Adrenal gland (tissue), 12 donors: ENCODE measurements around the gene HES5. TPM values are rescaled to one million over a fixed set of nuclear protein-coding genes. Genes with fewer than 3 reads are reported as not detected.
A peak's percentile ranks its signal among the peaks of the same experiment; 100 is the strongest.

Experiments
- DNase-seq, 7 donors: peaks; one replicate each; pipeline ENCODE4 v3.0.0-alpha.2; 2019 to 2020
- H3K27ac ChIP-seq, 5 donors: fragments of 200-600 bp; sonication (generic) in 4 of 5; 1 replicate in 3 of 5; 2 replicates in 2 of 5; pipeline versions ENCODE4 v1.5.1 to v1.8.0; 2016 to 2020; ENCODE audit warnings: mild to moderate bottlenecking in 1 of 5
- H3K27me3 ChIP-seq: fragments of 200-600 bp; 2 replicates; pipeline ENCODE4 v1.8.0; 2021
- H3K36me3 ChIP-seq, 2 donors: fragments of 200-600 bp; replicated peaks in 1 of 2; 1 replicate in 1 of 2; 2 replicates in 1 of 2; pipeline versions ENCODE4 v1.5.1 to v1.8.0; 2018 to 2022
- H3K4me1 ChIP-seq, 2 donors: fragments of 200-600 bp; replicated peaks in 1 of 2; 1 replicate in 1 of 2; 2 replicates in 1 of 2; pipeline versions ENCODE4 v1.5.1 to v1.8.0; 2018 to 2021
- H3K4me3 ChIP-seq, 4 donors: fragments of 200-600 bp; sonication (generic) in 3 of 4; one replicate each; pipeline ENCODE4 v1.5.1; 2016 to 2018
- H3K9me3 ChIP-seq, 3 donors: fragments of 200-600 bp; sonication (generic) in 1 of 3; replicated peaks in 1 of 3; 1 replicate in 2 of 3; 2 replicates in 1 of 3; pipeline versions ENCODE4 v1.5.1 to v1.8.0; 2016 to 2021
- POLR2A ChIP-seq, 2 donors: fragments of 450-650 bp; IDR thresholded peaks; one replicate each; pipeline ENCODE4 v1.6.1; 2017; ENCODE audit warnings: antibody characterized with exemption in 2 of 2, mild to moderate bottlenecking in 2 of 2, moderate library complexity in 1 of 2
- WGBS, 4 donors: extraction: QIAGEN DNeasy Blood & Tissue Kit in 2 of 4; methylation state at CpG; one replicate each; pipeline versions ENCODE4 v1.1.5 to v1.1.7; 2013 to 2017; 5-methylcytosine and 5-hydroxymethylcytosine counted together
- intact Hi-C, 2 donors: fragments of 100-400 bp; cut with DNase I; formaldehyde crosslinking; loops; one replicate each; pipeline versions ENCODE4 v1.14.1 to v1.15.0; 2022 to 2023
- polyA plus RNA-seq, 3 donors: library from polyadenylated mRNA; stranded (reverse); fragments of 200-250 nt in 2 of 3; fragments of 350-450 nt in 1 of 3; fragmentation: Illumina TruSeq in 1 of 3; extraction: RNeasy Lipid Tissue Mini Kit (QIAGEN cat#74804) in 1 of 3; gene quantifications; one replicate each; pipeline ENCODE4 v1.2.3, GENCODE V29; 2013 to 2014
- total RNA-seq, 9 donors: library from RNA; depleted of rRNA in 4 of 9; stranded (reverse); fragments of >200 nt in 4 of 9; fragments of 120-200 nt in 1 of 9; fragmentation: NEBNext Ultra II Directional in 1 of 9; extraction: Animal tissue kit (Norgen Biotek cat#: 25700) in 1 of 9; gene quantifications; one replicate each; pipeline versions ENCODE4 v1.1.0 to v1.2.4, GENCODE V29; 2013 to 2023
- TF ChIP-seq, protein P1 (sequence below), 6 experiments: fragments of 450-650 bp in 4 of 6; fragments of 200-600 bp in 2 of 6; sonication (generic) in 1 of 6; IDR thresholded peaks; 1 replicate in 5 of 6; 2 replicates in 1 of 6; pipeline versions ENCODE4 v1.5.1 to v1.8.0; 2016 to 2021; ENCODE audit warnings: antibody characterized with exemption in 6 of 6, mild to moderate bottlenecking in 2 of 6, moderate library complexity in 1 of 6
- donor health status: healthy with polysubstance abuse.
- donor health status: Bipolar disorder and iron deficiency.
- donor health status: DM: yes; HTN: yes; CAD: no.
- donor health status: DM: no; HTN: no; CAD: no.
- donor health status: DM: no; HTN: no; CAD: no.
- donor health status: DM: yes; HTN: yes; CAD: no.

HES5 gene
- total and polyA plus RNA-seq, 12 donors = 0.28 TPM; not detected in 11

DNA sequence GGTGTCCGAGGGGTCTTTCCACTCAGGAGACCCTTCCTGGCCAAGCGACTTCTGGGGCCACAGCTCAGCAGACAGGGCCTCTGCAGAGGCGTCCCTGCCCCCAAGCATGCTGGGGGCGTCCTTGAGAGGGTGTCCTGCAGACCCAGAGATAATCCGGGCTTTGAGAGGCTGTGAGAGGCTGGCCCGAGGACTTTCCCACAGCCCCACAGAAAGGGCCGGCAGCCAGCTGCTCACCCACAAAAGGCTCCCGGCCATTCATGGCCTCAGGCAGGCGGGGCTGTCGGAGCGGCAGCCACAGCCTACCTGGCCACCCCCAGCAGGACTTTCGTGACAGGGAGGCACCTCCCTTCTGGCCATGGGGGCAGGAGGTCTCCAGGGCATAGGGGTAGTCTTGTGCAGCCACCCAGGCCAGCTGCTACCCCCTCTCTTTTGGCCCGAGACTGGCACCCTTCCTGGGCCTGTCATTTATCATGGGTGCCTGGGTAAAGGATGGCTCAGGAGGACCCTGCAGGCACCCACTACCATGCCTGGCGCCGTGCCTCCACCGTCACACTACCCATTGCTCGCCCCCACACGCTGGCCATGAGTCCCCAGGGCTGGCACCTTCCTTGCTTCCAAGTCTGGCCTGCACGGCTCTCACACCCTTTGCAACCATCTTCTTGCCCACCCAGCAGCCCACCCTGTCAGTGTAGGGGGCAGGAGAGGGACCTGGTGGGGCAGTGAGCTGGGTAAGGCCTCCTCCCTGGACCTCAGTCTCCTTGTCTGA, 15.0 kb upstream of the HES5 start:
- WGBS, 4 donors = 27 to 75% (median 45%) methylated on average over 5 to 19 of the region's 19 CpGs
- H3K27me3 ChIP-seq = peaks cover 6% of the 10 kb centered on the region
- no peaks in the 10 kb centered on the region for H3K9me3 ChIP-seq
- DNase-seq = peak in 5 of 7 donors; percentile 41 to 69 (median 62)
- H3K36me3 ChIP-seq = no peaks in the 10 kb centered on the region
- H3K4me1 ChIP-seq = peaks cover 41 to 50% of the 10 kb centered on the region in 2 donors
- peak overlapping the region in 1 of 4 donors; percentile 30 for H3K4me3 ChIP-seq
- peak overlapping the region in 3 of 5 donors; percentile 53 to 98 (median 86) for H3K27ac ChIP-seq
- intact Hi-C loops = loop anchor here (5.0 to 10.0 kb wide), 3 partner anchors 128 to 350 kb away; partner anchors contain the start of genes FAAP20 (in 1 of the 2) and PEX10 (in 1 of the 2)
- TF ChIP-seq POLR2A (IDR thresholded peaks at IDR 0.05) = no peak
- TF ChIP-seq, protein P1, sequence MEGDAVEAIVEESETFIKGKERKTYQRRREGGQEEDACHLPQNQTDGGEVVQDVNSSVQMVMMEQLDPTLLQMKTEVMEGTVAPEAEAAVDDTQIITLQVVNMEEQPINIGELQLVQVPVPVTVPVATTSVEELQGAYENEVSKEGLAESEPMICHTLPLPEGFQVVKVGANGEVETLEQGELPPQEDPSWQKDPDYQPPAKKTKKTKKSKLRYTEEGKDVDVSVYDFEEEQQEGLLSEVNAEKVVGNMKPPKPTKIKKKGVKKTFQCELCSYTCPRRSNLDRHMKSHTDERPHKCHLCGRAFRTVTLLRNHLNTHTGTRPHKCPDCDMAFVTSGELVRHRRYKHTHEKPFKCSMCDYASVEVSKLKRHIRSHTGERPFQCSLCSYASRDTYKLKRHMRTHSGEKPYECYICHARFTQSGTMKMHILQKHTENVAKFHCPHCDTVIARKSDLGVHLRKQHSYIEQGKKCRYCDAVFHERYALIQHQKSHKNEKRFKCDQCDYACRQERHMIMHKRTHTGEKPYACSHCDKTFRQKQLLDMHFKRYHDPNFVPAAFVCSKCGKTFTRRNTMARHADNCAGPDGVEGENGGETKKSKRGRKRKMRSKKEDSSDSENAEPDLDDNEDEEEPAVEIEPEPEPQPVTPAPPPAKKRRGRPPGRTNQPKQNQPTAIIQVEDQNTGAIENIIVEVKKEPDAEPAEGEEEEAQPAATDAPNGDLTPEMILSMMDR (IDR thresholded peaks at IDR 0.05) = no peak

DNA sequence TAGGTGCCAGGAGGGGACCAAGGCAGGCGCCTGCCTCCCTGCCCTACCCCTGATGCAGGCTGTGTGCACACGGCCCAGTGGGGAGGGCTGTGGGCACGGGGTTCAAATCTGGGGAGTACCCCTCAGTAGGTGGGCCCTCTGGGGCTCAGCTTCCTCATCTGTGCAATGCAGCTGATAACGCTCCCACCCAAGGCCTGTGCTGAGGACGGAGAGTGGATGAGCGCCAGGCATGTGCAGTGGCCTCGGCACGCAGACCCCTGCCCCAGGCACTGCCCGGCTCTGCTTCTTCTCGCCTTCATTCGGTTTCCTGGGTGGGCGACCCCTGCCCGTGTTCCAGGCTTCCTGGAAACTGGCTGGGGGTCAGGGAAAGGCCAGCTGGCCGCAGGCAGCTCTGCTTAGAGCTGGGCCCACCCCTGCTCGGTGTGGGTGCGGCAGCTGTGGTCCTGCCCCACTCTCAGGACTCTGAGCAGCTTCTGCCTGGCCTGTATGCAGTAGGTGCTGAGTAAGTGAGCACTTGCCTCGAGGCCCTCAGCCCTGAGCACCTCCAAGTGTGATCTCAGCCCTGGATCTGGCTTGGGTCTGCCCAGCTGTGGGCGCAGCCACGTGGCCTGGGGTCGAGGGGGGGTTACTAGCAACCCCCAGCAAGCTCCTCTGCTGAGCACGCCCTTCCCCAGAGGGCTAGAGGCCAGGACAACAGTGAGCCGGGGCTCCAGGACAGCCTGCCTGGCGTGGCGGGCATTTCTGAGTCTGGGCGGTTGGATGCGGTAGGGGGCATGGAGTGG, 14.2 kb upstream of the HES5 start:
- H3K9me3 ChIP-seq = no peaks in the 10 kb centered on the region
- no peak for TF ChIP-seq POLR2A (IDR thresholded peaks at IDR 0.05)
- TF ChIP-seq, protein P1 (IDR thresholded peaks at IDR 0.05) = no peak
- H3K36me3 ChIP-seq = no peaks in the 10 kb centered on the region
- H3K27ac ChIP-seq = peak overlapping the region in 2 of 5 donors; percentile 86 to 98
- no peak overlapping the region for H3K4me3 ChIP-seq
- WGBS, 4 donors = 41 to 68% (median 60%) methylated on average over 9 to 26 of the region's 26 CpGs; no CpG with 5 or more reads in 1 of the 4 donors
- peaks cover 8% of the 10 kb centered on the region for H3K27me3 ChIP-seq
- intact Hi-C loops = loop anchor here in 1 of 2 donors (10.0 kb wide), 1 partner anchor 349 kb away; the partner anchor contains the start of gene FAAP20
- peaks cover 40 to 47% of the 10 kb centered on the region in 2 donors for H3K4me1 ChIP-seq
- DNase-seq = no peak

DNA sequence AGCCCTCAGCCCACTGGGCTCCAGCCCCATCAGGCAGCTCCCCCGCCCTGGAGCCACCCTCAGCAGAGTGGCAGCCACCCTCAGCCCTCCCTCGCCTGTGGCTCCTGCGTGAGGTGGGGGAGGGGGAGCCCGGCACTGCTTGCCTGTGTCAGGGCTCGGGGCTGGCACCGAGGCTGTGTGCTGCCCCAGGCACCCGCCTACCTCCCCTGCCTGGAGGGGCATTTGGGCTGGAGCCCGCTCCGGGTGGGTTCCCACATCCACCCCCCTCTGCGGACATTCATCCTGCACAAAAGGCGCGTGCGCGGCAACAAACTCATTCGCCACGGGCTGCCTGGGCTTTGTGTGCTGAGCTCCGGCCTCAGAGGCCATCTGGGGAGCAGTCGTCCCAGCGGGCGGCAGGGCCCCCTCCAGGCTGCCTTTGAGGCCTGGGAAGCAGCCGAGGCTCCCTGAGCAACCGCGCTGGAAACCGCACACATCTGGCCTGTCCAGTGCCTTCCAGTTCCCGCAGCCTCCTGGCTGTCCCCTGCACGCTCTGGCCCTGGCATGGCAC, 13.6 kb upstream of the HES5 start:
- H3K36me3 ChIP-seq = no peaks in the 10 kb centered on the region
- H3K27ac ChIP-seq = no peak overlapping the region
- H3K27me3 ChIP-seq = peaks cover 8% of the 10 kb centered on the region
- H3K4me3 ChIP-seq = no peak overlapping the region
- no peaks in the 10 kb centered on the region for H3K9me3 ChIP-seq
- peak in 1 of 7 donors; percentile 34 for DNase-seq
- 62 to 80% (median 76%) methylated on average over 1 to 26 of the region's 26 CpGs for WGBS, 4 donors
- H3K4me1 ChIP-seq = peaks cover 35 to 40% of the 10 kb centered on the region in 2 donors
- intact Hi-C loops = loop anchor here in 1 of 2 donors (10.0 kb wide), 1 partner anchor 349 kb away; the partner anchor contains the start of gene FAAP20
- TF ChIP-seq POLR2A (IDR thresholded peaks at IDR 0.05) = no peak
- TF ChIP-seq, protein P1 (IDR thresholded peaks at IDR 0.05) = no peak
